Measurements from ENCODE around the gene ROPN1. TPM values are rescaled to one million over a fixed set of nuclear protein-coding genes. Genes with fewer than 3 reads are reported as not detected.

The ROPN1 gene
- total RNA-seq, 1 experiment from 2014 or later = not detected

GRCh38 chr3:123949641-123950040 lies 42.3 kb downstream of the ROPN1 start:
- Histone ChIP-seq H3K4me1 (no peaks in the 10 kb centered on the region), H3K36me3 (ENCODE audit: control insufficient read depth, insufficient read depth, low read length) (peaks cover 2% of the 10 kb centered on the region; the same call in 1 of the 2 replicates), H3K4me3 (ENCODE audit: low read depth, low read length) (no peak overlapping the region), H3K9me3 (no peaks in the 10 kb centered on the region), H3K27me3 (replicated peaks; ENCODE audit: control insufficient read depth, insufficient read depth, low read length) (no peaks in the 10 kb centered on the region)
- H3K4me1 Mint-ChIP-seq (ENCODE audit: low read depth, unreplicated experiment) = no peaks in the 10 kb centered on the region
- no peak for DNase-seq
- no peaks in the 10 kb centered on the region for H3K9me3 Mint-ChIP-seq (ENCODE audit: unreplicated experiment)
- no peak overlapping the region for H3K27ac Mint-ChIP-seq (ENCODE audit: unreplicated experiment)
- intact Hi-C loops (cut with micrococcal nuclease; ENCODE audit: unreplicated experiment) = no loop called here
- peaks cover 22% of the 10 kb centered on the region for H3K36me3 Mint-ChIP-seq (ENCODE audit: insufficient read depth, unreplicated experiment)
- BruUV-seq (replicated peaks) = no TSS peak
- no peak for TF ChIP-seq CTCF (IDR thresholded peaks at IDR 0.05; ENCODE audit: insufficient read depth in 1 of 2, low read depth in 1 of 2, low read length in 1 of 2, severe bottlenecking in 1 of 2, unreplicated experiment in 1 of 2)
- ChIA-PET CTCF (no interaction called here), POLR2A (no interaction called here)
- H3K27me3 Mint-ChIP-seq (ENCODE audit: insufficient read depth, unreplicated experiment) = no peaks in the 10 kb centered on the region
- no peak overlapping the region for H3K4me3 Mint-ChIP-seq (ENCODE audit: unreplicated experiment)

GRCh38 chr3:123948449-123948848 lies 43.5 kb downstream of the ROPN1 start:
- Histone ChIP-seq H3K4me3 (ENCODE audit: low read depth, low read length) (no peak overlapping the region), H3K4me1 (no peaks in the 10 kb centered on the region), H3K36me3 (ENCODE audit: control insufficient read depth, insufficient read depth, low read length) (no peaks in the 10 kb centered on the region), H3K9me3 (no peaks in the 10 kb centered on the region), H3K27me3 (replicated peaks; ENCODE audit: control insufficient read depth, insufficient read depth, low read length) (no peaks in the 10 kb centered on the region)
- Mint-ChIP-seq H3K36me3 (ENCODE audit: insufficient read depth, unreplicated experiment) (peaks cover 27% of the 10 kb centered on the region), H3K27ac (ENCODE audit: unreplicated experiment) (no peak overlapping the region), H3K4me3 (ENCODE audit: unreplicated experiment) (no peak overlapping the region), H3K4me1 (ENCODE audit: low read depth, unreplicated experiment) (no peaks in the 10 kb centered on the region), H3K27me3 (ENCODE audit: insufficient read depth, unreplicated experiment) (no peaks in the 10 kb centered on the region), H3K9me3 (ENCODE audit: unreplicated experiment) (no peaks in the 10 kb centered on the region)
- no peak for DNase-seq
- CTCF ChIA-PET = no interaction called here
- intact Hi-C loops (cut with micrococcal nuclease; ENCODE audit: unreplicated experiment) = no loop called here
- no peak for TF ChIP-seq CTCF (IDR thresholded peaks at IDR 0.05; ENCODE audit: insufficient read depth in 1 of 2, low read depth in 1 of 2, low read length in 1 of 2, severe bottlenecking in 1 of 2, unreplicated experiment in 1 of 2)
- BruUV-seq (replicated peaks) = no TSS peak
- POLR2A ChIA-PET = no interaction called here

- ChIA-PET POLR2A (no interaction called here), CTCF (no interaction called here)
- no TSS peak for BruUV-seq (replicated peaks)
- no peaks in the 10 kb centered on the region for H3K9me3 ChIP-seq
- no peaks in the 10 kb centered on the region for H3K27me3 ChIP-seq (replicated peaks; ENCODE audit: control insufficient read depth, insufficient read depth, low read length)
- no peaks in the 10 kb centered on the region for H3K27me3 Mint-ChIP-seq (ENCODE audit: insufficient read depth, unreplicated experiment)
- DNase-seq = no peak
- H3K9me3 Mint-ChIP-seq (ENCODE audit: unreplicated experiment) = no peaks in the 10 kb centered on the region
- no peak for TF ChIP-seq CTCF (IDR thresholded peaks at IDR 0.05; ENCODE audit: insufficient read depth in 1 of 2, low read depth in 1 of 2, low read length in 1 of 2, severe bottlenecking in 1 of 2, unreplicated experiment in 1 of 2)
- H3K4me1 Mint-ChIP-seq (ENCODE audit: low read depth, unreplicated experiment) = no peaks in the 10 kb centered on the region
- H3K27ac Mint-ChIP-seq (ENCODE audit: unreplicated experiment) = no peak overlapping the region
- no peak overlapping the region for H3K4me3 ChIP-seq (ENCODE audit: low read depth, low read length)
- no peaks in the 10 kb centered on the region for H3K4me1 ChIP-seq
- H3K36me3 ChIP-seq (ENCODE audit: control insufficient read depth, insufficient read depth, low read length) = no peaks in the 10 kb centered on the region
- intact Hi-C loops (cut with micrococcal nuclease; ENCODE audit: unreplicated experiment) = no loop called here
- no peak overlapping the region for H3K4me3 Mint-ChIP-seq (ENCODE audit: unreplicated experiment)
- peaks cover 28% of the 10 kb centered on the region for H3K36me3 Mint-ChIP-seq (ENCODE audit: insufficient read depth, unreplicated experiment)
These were observed 44.4 kb downstream of the ROPN1 start for GRCh38 chr3:123947482-123947881.

Measured in Caco-2 (cell line).